Stimulated activated CD8-positive, alpha-beta memory T cell treated with anti-CD3 and anti-CD28 coated beads, Interleukin-4, amount 100 ng/mL, for 4 hours (primary cell): Measurements from ENCODE around the gene ANKRD34A.

Experiments used
- DNase-seq, 2 donors: peaks; one replicate each; pipeline ENCODE4 v3.0.0-alpha.2; 2020; ENCODE audit warnings: low read depth in 2 of 2, low spot score in 1 of 2

The ANKRD34A gene

DNA sequence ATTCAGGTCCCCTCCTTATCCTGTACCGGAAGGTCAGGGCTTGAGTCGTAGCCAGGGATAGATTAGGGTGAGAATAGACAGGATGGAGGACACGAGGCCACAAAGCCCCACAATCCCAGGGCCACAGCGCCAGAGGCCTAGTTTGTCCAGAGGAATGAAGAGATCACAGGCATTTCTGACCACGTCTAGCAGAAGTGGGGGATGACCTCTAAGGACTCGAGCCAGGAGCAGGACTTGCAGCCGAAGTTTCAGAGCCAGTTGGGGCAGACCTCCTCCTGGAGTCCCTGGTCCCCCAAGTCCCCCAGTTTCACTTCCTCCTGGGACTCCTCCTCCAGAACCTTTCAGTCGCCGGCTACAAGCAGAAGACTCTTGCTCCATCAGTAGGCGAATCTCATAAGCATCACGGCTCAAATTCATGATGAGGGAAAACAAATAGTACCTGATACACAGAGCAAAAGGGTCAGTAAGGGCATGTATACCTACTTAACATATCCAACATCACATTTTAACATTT is 52.2 kb downstream of the ANKRD34A start:
- DNase-seq = no peak
